ENCODE results near the gene GP1BA. TPM values are rescaled to one million over a fixed set of nuclear protein-coding genes. Genes with fewer than 3 reads are reported as not detected.
A peak's percentile ranks its signal among the peaks of the same experiment; 100 is the strongest.

The GP1BA gene
- total and polyA plus RNA-seq, 2 experiments from 2014 or later = not detected

GRCh38 chr17:4932756-4933155, 679 bp downstream of the GP1BA start:
- H3K36me3 ChIP-seq (replicated peaks; ENCODE audit: insufficient read depth, low read depth) = no peaks in the 10 kb centered on the region
- no peaks in the 10 kb centered on the region for H4K20me1 ChIP-seq (ENCODE audit: insufficient read depth, poor library complexity, severe bottlenecking)
- DNase-seq (ENCODE audit: low spot score) = no peak
- H3K4me2 ChIP-seq = no peak overlapping the region
- H3K9me3 ChIP-seq (ENCODE audit: low read depth) = no peaks in the 10 kb centered on the region
- H3K27ac ChIP-seq = no peak overlapping the region
- H3K9me2 ChIP-seq (replicated peaks; ENCODE audit: insufficient read depth) = no peaks in the 10 kb centered on the region
- no peak overlapping the region for H3K4me3 ChIP-seq
- no peak overlapping the region for H2AFZ ChIP-seq
- peaks cover 6% of the 10 kb centered on the region for H3K79me2 ChIP-seq
- WGBS (ENCODE audit: low lambda C conversion rate, missing lambda C conversion rate) = 88% methylated on average over 12 of the region's 12 CpGs
- no peaks in the 10 kb centered on the region for H3K27me3 ChIP-seq
- H3K4me1 ChIP-seq (ENCODE audit: insufficient read depth) = no peaks in the 10 kb centered on the region
- TF ChIP-seq, protein P1, sequence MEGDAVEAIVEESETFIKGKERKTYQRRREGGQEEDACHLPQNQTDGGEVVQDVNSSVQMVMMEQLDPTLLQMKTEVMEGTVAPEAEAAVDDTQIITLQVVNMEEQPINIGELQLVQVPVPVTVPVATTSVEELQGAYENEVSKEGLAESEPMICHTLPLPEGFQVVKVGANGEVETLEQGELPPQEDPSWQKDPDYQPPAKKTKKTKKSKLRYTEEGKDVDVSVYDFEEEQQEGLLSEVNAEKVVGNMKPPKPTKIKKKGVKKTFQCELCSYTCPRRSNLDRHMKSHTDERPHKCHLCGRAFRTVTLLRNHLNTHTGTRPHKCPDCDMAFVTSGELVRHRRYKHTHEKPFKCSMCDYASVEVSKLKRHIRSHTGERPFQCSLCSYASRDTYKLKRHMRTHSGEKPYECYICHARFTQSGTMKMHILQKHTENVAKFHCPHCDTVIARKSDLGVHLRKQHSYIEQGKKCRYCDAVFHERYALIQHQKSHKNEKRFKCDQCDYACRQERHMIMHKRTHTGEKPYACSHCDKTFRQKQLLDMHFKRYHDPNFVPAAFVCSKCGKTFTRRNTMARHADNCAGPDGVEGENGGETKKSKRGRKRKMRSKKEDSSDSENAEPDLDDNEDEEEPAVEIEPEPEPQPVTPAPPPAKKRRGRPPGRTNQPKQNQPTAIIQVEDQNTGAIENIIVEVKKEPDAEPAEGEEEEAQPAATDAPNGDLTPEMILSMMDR (IDR thresholded peaks at IDR 0.05; ENCODE audit: poor library complexity) = no peak
- TF ChIP-seq EZH2phosphoT487 (IDR thresholded peaks at IDR 0.05; ENCODE audit: low read depth, severe bottlenecking, unreplicated experiment) (no peak), EZH2 (IDR thresholded peaks at IDR 0.05; ENCODE audit: borderline replicate concordance) (no peak)

DNA sequence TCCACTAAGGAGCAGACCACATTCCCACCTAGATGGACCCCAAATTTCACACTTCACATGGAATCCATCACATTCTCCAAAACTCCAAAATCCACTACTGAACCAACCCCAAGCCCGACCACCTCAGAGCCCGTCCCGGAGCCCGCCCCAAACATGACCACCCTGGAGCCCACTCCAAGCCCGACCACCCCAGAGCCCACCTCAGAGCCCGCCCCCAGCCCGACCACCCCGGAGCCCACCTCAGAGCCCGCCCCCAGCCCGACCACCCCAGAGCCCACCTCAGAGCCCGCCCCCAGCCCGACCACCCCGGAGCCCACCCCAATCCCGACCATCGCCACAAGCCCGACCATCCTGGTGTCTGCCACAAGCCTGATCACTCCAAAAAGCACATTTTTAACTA, 1.6 kb downstream of the GP1BA start:
- Histone ChIP-seq H3K4me1 (ENCODE audit: insufficient read depth) (peaks cover 6% of the 10 kb centered on the region), H3K27me3 (no peaks in the 10 kb centered on the region), H3K9me3 (ENCODE audit: low read depth) (no peaks in the 10 kb centered on the region), H2AFZ (no peak overlapping the region), H3K27ac (no peak overlapping the region), H4K20me1 (ENCODE audit: insufficient read depth, poor library complexity, severe bottlenecking) (no peaks in the 10 kb centered on the region), H3K4me3 (no peak overlapping the region), H3K4me2 (no peak overlapping the region), H3K79me2 (peaks cover 15% of the 10 kb centered on the region), H3K36me3 (replicated peaks; ENCODE audit: insufficient read depth, low read depth) (no peaks in the 10 kb centered on the region), H3K9me2 (replicated peaks; ENCODE audit: insufficient read depth) (no peaks in the 10 kb centered on the region)
- 91% methylated on average over 9 of the region's 16 CpGs for WGBS (ENCODE audit: low lambda C conversion rate, missing lambda C conversion rate)
- no peak for TF ChIP-seq EZH2phosphoT487 (IDR thresholded peaks at IDR 0.05; ENCODE audit: low read depth, severe bottlenecking, unreplicated experiment)
- no peak for TF ChIP-seq EZH2 (IDR thresholded peaks at IDR 0.05; ENCODE audit: borderline replicate concordance)
- TF ChIP-seq, protein P1 (IDR thresholded peaks at IDR 0.05; ENCODE audit: poor library complexity) = no peak
- no peak for DNase-seq (ENCODE audit: low spot score)

- Histone ChIP-seq H3K36me3 (replicated peaks; ENCODE audit: insufficient read depth, low read depth) (no peaks in the 10 kb centered on the region), H2AFZ (no peak overlapping the region), H3K4me1 (ENCODE audit: insufficient read depth) (peaks cover 12% of the 10 kb centered on the region), H3K9me2 (replicated peaks; ENCODE audit: insufficient read depth) (no peaks in the 10 kb centered on the region), H3K9me3 (ENCODE audit: low read depth) (no peaks in the 10 kb centered on the region), H3K27me3 (no peaks in the 10 kb centered on the region), H4K20me1 (ENCODE audit: insufficient read depth, poor library complexity, severe bottlenecking) (no peaks in the 10 kb centered on the region), H3K27ac (no peak overlapping the region), H3K79me2 (peaks cover 22% of the 10 kb centered on the region), H3K4me2 (no peak overlapping the region), H3K4me3 (no peak overlapping the region)
- TF ChIP-seq EZH2 (IDR thresholded peaks at IDR 0.05; ENCODE audit: borderline replicate concordance) = no peak
- TF ChIP-seq, protein P1 (IDR thresholded peaks at IDR 0.05; ENCODE audit: poor library complexity) = peak; percentile 17
- 55% methylated on average over 14 of the region's 14 CpGs for WGBS (ENCODE audit: low lambda C conversion rate, missing lambda C conversion rate)
- peak; percentile 34 for DNase-seq (ENCODE audit: low spot score)
Observed at GRCh38 chr17:4934173-4934979, 2.3 kb downstream of the GP1BA start.

Measured in hepatocyte (in vitro differentiated cells).